Superior temporal gyrus (tissue), 1 donor: ENCODE results near the gene MTMR1.

Experiments
- DNase-seq: peaks from one replicate; pipeline ENCODE4 v3.0.0-alpha.2; 2016; ENCODE audit errors: extremely low spot score

Gene MTMR1

GRCh38 chrX:150779385-150779784 is 86.2 kb downstream of the MTMR1 start:
- DNase-seq: no peak

- DNase-seq: no peak
These were observed 88.5 kb downstream of the MTMR1 start for GRCh38 chrX:150781677-150782076.

- DNase-seq: no peak
These were observed 96.8 kb downstream of the MTMR1 start for GRCh38 chrX:150790021-150790420.

- no peak for DNase-seq
These were observed 99.8 kb downstream of the MTMR1 start for GRCh38 chrX:150792949-150793527.

GRCh38 chrX:150805736-150806135 is 112.5 kb downstream of the MTMR1 start:
- no peak for DNase-seq

GRCh38 chrX:150806827-150807226 is 113.6 kb downstream of the MTMR1 start:
- no peak for DNase-seq

GRCh38 chrX:150813922-150814321 is 120.7 kb downstream of the MTMR1 start:
- no peak for DNase-seq
